Right atrium auricular region (tissue), 2 donors: ENCODE results near the gene TMED7. TPM values are rescaled to one million over a fixed set of nuclear protein-coding genes. Genes with fewer than 3 reads are reported as not detected.

Source experiments
- DNase-seq: peaks from one replicate; pipeline ENCODE4 v3.0.0-alpha.2; 2019; ENCODE audit warnings: low spot score
- H3K27ac ChIP-seq, 2 donors: fragments of 200-600 bp; sonication (generic); 1 replicate in 1 of 2; 2 replicates in 1 of 2; pipeline ENCODE4 v1.5.1; 2016 to 2019
- H3K27me3 ChIP-seq, 2 donors: fragments of 200-600 bp; sonication (generic); one replicate each; pipeline versions ENCODE4 v1.5.1 to v1.6.0; 2017 to 2019
- H3K36me3 ChIP-seq: fragments of 200-600 bp; sonication (generic); one replicate; pipeline ENCODE4 v1.5.1; 2016
- H3K4me1 ChIP-seq, 2 donors: fragments of 200-600 bp; sonication (generic); one replicate each; pipeline versions ENCODE4 v1.5.1 to v1.6.0; 2017 to 2019
- H3K4me3 ChIP-seq, 2 donors: fragments of 200-600 bp; sonication (generic); 1 replicate in 1 of 2; 2 replicates in 1 of 2; pipeline ENCODE4 v1.5.1; 2017 to 2019; ENCODE audit warnings: mild to moderate bottlenecking in 1 of 2, moderate library complexity in 1 of 2
- H3K9me3 ChIP-seq, 2 donors: fragments of 200-600 bp; sonication (generic); one replicate each; pipeline ENCODE4 v1.5.1; 2019
- CTCF ChIP-seq, 2 donors: fragments of 200-600 bp; sonication (generic); IDR thresholded peaks; one replicate each; pipeline ENCODE4 v1.5.1; 2019; ENCODE audit warnings: antibody characterized with exemption in 2 of 2
- total RNA-seq, 2 donors: library from RNA; depleted of rRNA; stranded (reverse); fragments of >200 nt; gene quantifications; one replicate each; pipeline ENCODE4 v1.1.0, GENCODE V29; 2016

Gene TMED7
- total RNA-seq, 2 donors from 2014 or later, result 70.2 to 101 TPM

GRCh38 chr5:115626445-115626823 lies 598 bp upstream of the TMED7 start:
- Histone ChIP-seq H3K4me3 (peak overlapping the region; percentile 78 to 96), H3K9me3 (no peaks in the 10 kb centered on the region), H3K4me1 (peaks cover 0 to 37% of the 10 kb centered on the region in 2 donors), H3K36me3 (no peaks in the 10 kb centered on the region), H3K27me3 (no peaks in the 10 kb centered on the region), H3K27ac (peak overlapping the region; percentile 95 to 97)
- no peak for TF ChIP-seq CTCF (IDR thresholded peaks at IDR 0.05)
- DNase-seq, result no peak

- H3K27ac ChIP-seq, result peak overlapping the region; percentile 95 to 97
- H3K27me3 ChIP-seq, result no peaks in the 10 kb centered on the region
- DNase-seq, result no peak
- peaks cover 3% of the 10 kb centered on the region for H3K36me3 ChIP-seq
- H3K4me1 ChIP-seq, result peaks cover 0 to 40% of the 10 kb centered on the region in 2 donors
- H3K9me3 ChIP-seq, result no peaks in the 10 kb centered on the region
- peak overlapping the region; percentile 78 to 96 for H3K4me3 ChIP-seq
- no peak for TF ChIP-seq CTCF (IDR thresholded peaks at IDR 0.05)
Measured at GRCh38 chr5:115624994-115625393, 842 bp downstream of the TMED7 start.

GRCh38 chr5:115623658-115624057 lies 2.2 kb downstream of the TMED7 start:
- Histone ChIP-seq H3K4me1 (peaks cover 0 to 40% of the 10 kb centered on the region in 2 donors), H3K27me3 (no peaks in the 10 kb centered on the region), H3K27ac (no peak overlapping the region), H3K36me3 (peaks cover 13% of the 10 kb centered on the region), H3K9me3 (no peaks in the 10 kb centered on the region), H3K4me3 (peak overlapping the region in 1 of 2 donors; percentile 96)
- no peak for DNase-seq
- no peak for TF ChIP-seq CTCF (IDR thresholded peaks at IDR 0.05)

GRCh38 chr5:115621365-115621900 lies 4.4 kb downstream of the TMED7 start:
- peaks cover 22% of the 10 kb centered on the region for H3K36me3 ChIP-seq
- H3K9me3 ChIP-seq, result no peaks in the 10 kb centered on the region
- no peaks in the 10 kb centered on the region for H3K27me3 ChIP-seq
- DNase-seq, result no peak
- H3K4me1 ChIP-seq, result peaks cover 0 to 40% of the 10 kb centered on the region in 2 donors
- H3K27ac ChIP-seq, result no peak overlapping the region
- H3K4me3 ChIP-seq, result no peak overlapping the region
- no peak for TF ChIP-seq CTCF (IDR thresholded peaks at IDR 0.05)

GRCh38 chr5:115616892-115617291 lies 8.9 kb downstream of the TMED7 start:
- Histone ChIP-seq H3K36me3 (peaks cover 40% of the 10 kb centered on the region), H3K9me3 (no peaks in the 10 kb centered on the region), H3K27ac (no peak overlapping the region), H3K4me3 (no peak overlapping the region), H3K4me1 (peaks cover 0 to 8% of the 10 kb centered on the region in 2 donors), H3K27me3 (no peaks in the 10 kb centered on the region)
- DNase-seq, result no peak
- no peak for TF ChIP-seq CTCF (IDR thresholded peaks at IDR 0.05)

GRCh38 chr5:115616472-115616871 lies 9.4 kb downstream of the TMED7 start:
- H3K36me3 ChIP-seq, result peaks cover 40% of the 10 kb centered on the region

More at GRCh38 chr5:115616472-115616871, 9.4 kb downstream of the TMED7 start:
- no peak for DNase-seq
- no peaks in the 10 kb centered on the region for H3K9me3 ChIP-seq
- H3K27me3 ChIP-seq, result no peaks in the 10 kb centered on the region
- H3K4me1 ChIP-seq, result peaks cover 0 to 4% of the 10 kb centered on the region in 2 donors
- no peak overlapping the region for H3K4me3 ChIP-seq
- no peak for TF ChIP-seq CTCF (IDR thresholded peaks at IDR 0.05)
- no peak overlapping the region for H3K27ac ChIP-seq
